WI38 (cell line): ENCODE measurements around the gene MYL7.

Source experiments
- H3K4me3 ChIP-seq: 2 replicates; pipeline ENCODE4 v1.5.1; 2011; ENCODE audit warnings: low read depth, mild to moderate bottlenecking, control low read depth, low read length
- CTCF ChIP-seq: IDR thresholded peaks from 2 replicates; pipeline ENCODE4 v1.5.1; 2012; ENCODE audit warnings: low read depth, mild to moderate bottlenecking, control low read depth, low read length

Gene MYL7

GRCh38 chr7:44116789-44117666 is 24.1 kb downstream of the MYL7 start:
- no peak overlapping the region for H3K4me3 ChIP-seq

GRCh38 chr7:44116087-44116788 is 24.9 kb downstream of the MYL7 start:
- TF ChIP-seq CTCF: no peak
- no peak overlapping the region for H3K4me3 ChIP-seq

More at GRCh38 chr7:44116789-44117666, 24.1 kb downstream of the MYL7 start:
- TF ChIP-seq CTCF: no peak

- no peak overlapping the region for H3K4me3 ChIP-seq
- TF ChIP-seq CTCF: no peak
These were observed 26.4 kb downstream of the MYL7 start for GRCh38 chr7:44114586-44115310.

- no peak for TF ChIP-seq CTCF
- no peak overlapping the region for H3K4me3 ChIP-seq
These were observed 27.3 kb downstream of the MYL7 start for GRCh38 chr7:44113764-44114354.

- no peak overlapping the region for H3K4me3 ChIP-seq
- no peak for TF ChIP-seq CTCF
These were observed 28.0 kb downstream of the MYL7 start for GRCh38 chr7:44112997-44113763.

- no peak overlapping the region for H3K4me3 ChIP-seq
- TF ChIP-seq CTCF: no peak
These were observed 28.7 kb downstream of the MYL7 start for GRCh38 chr7:44112231-44112996.
